Brain microvascular endothelial cell (primary cell): ENCODE measurements around the gene RRP36.

ENCODE experiments used
- DNase-seq: peaks from one replicate; pipeline ENCODE4 v3.0.0-alpha.2; 2020
- H3K27ac ChIP-seq: fragments of 250-450 bp; sonication (Bioruptor Pico); 2 replicates; pipeline ENCODE4 v1.5.1; 2020; ENCODE audit warnings: mild to moderate bottlenecking, moderate library complexity
- H3K27me3 ChIP-seq: fragments of 250-450 bp; sonication (Bioruptor Pico); replicated peaks from 2 replicates; pipeline ENCODE4 v1.5.1; 2020; ENCODE audit warnings: mild to moderate bottlenecking
- H3K36me3 ChIP-seq: fragments of 250-450 bp; sonication (Bioruptor Pico); replicated peaks from 2 replicates; pipeline ENCODE4 v1.5.1; 2020; ENCODE audit warnings: mild to moderate bottlenecking
- H3K4me3 ChIP-seq: 2 replicates; pipeline ENCODE4 v1.5.1; 2011; ENCODE audit warnings: low read depth, mild to moderate bottlenecking, control low read depth, low read length, moderate library complexity
- CTCF ChIP-seq: IDR thresholded peaks from 2 replicates; pipeline ENCODE4 v1.5.1; 2011; ENCODE audit warnings: low read depth, mild to moderate bottlenecking, moderate library complexity, low read length, control low read depth, inconsistent platforms; ENCODE audit errors: missing control alignments
- in situ Hi-C: cut with HindIII; loops from 2 replicates; pipeline ENCODE4 v1.10.0; 2017; ENCODE audit warnings: low sequenced_read_pairs, low pct_ligation_motif_present

RRP36 gene

GRCh38 chr6:42978839-42979522 lies 42.4 kb upstream of the RRP36 start, which contains the start of gene PEX6:
Gene PEX6, minus strand, starts transcription at chr6:42979181. Its CDS starts 31 bp downstream, at chr6:42979150.
- no peaks in the 10 kb centered on the region for H3K36me3 ChIP-seq
- H3K4me3 ChIP-seq: peak within 1 kb of the TSS; percentile 79
- no peaks in the 10 kb centered on the region for H3K27me3 ChIP-seq
- H3K27ac ChIP-seq: peak within 1 kb of the TSS; percentile 71
- no peak for TF ChIP-seq CTCF
- DNase-seq: peak; percentile 53
- in situ Hi-C loops: no loop called here

- peak; percentile 23 for DNase-seq
- no peaks in the 10 kb centered on the region for H3K27me3 ChIP-seq
- H3K4me3 ChIP-seq: peak overlapping the region; percentile 79
- no peak for TF ChIP-seq CTCF
- in situ Hi-C loops: no loop called here
- H3K36me3 ChIP-seq: no peaks in the 10 kb centered on the region
- peak overlapping the region; percentile 71 for H3K27ac ChIP-seq
These were observed 41.8 kb upstream of the RRP36 start for GRCh38 chr6:42979523-42980177.

- Histone ChIP-seq H3K27ac (no peak overlapping the region), H3K4me3 (no peak overlapping the region), H3K27me3 (no peaks in the 10 kb centered on the region), H3K36me3 (no peaks in the 10 kb centered on the region)
- in situ Hi-C loops: no loop called here
- TF ChIP-seq CTCF: no peak
- DNase-seq: no peak
These were observed 39.6 kb upstream of the RRP36 start for GRCh38 chr6:42981836-42982235.

- H3K27me3 ChIP-seq: no peaks in the 10 kb centered on the region
- peak within 1 kb of the TSS; percentile 49 for H3K27ac ChIP-seq
- H3K4me3 ChIP-seq: peak within 1 kb of the TSS; percentile 81
- peak; percentile 99 for DNase-seq
- in situ Hi-C loops: no loop called here
- H3K36me3 ChIP-seq: peaks cover 1% of the 10 kb centered on the region
- TF ChIP-seq CTCF: peak; percentile 1
These were observed 37.2 kb upstream of the RRP36 start, which contains the start of gene PPP2R5D for GRCh38 chr6:42984001-42984923. Gene PPP2R5D, plus strand, starts transcription at chr6:42984570. Its CDS starts 108 bp downstream, at chr6:42984678.

GRCh38 chr6:42984924-42985475 lies 36.4 kb upstream of the RRP36 start:
- Histone ChIP-seq H3K4me3 (peak overlapping the region; percentile 81), H3K36me3 (peaks cover 2% of the 10 kb centered on the region), H3K27ac (no peak overlapping the region), H3K27me3 (no peaks in the 10 kb centered on the region)
- in situ Hi-C loops: no loop called here
- no peak for TF ChIP-seq CTCF
- no peak for DNase-seq
